Coronary artery (tissue), 2 donors: ENCODE measurements around the gene DROSHA.
"Not testable (repeated sequence)": the region's sequence is repeated elsewhere in the genome, so short reads cannot be mapped to it uniquely, and the experiment has no call there.

Experiments
- DNase-seq: peaks from one replicate; pipeline ENCODE4 v3.0.0-alpha.2; 2017; ENCODE audit warnings: low spot score
- H3K27ac ChIP-seq, 2 donors: fragments of 200-600 bp; sonication (generic); one replicate each; pipeline ENCODE4 v1.5.1; 2016 to 2019
- H3K4me3 ChIP-seq: fragments of 200-600 bp; sonication (generic); 2 replicates; pipeline ENCODE4 v1.5.1; 2016; ENCODE audit warnings: mild to moderate bottlenecking, moderate library complexity
- TF ChIP-seq, protein P1 (sequence below): fragments of 200-600 bp; sonication (generic); IDR thresholded peaks from one replicate; pipeline ENCODE4 v1.5.1; 2019; ENCODE audit warnings: antibody characterized with exemption

DROSHA gene

GRCh38 chr5:31364881-31365636 is 166.8 kb downstream of the DROSHA start:
- Histone ChIP-seq H3K4me3 (no peak overlapping the region), H3K27ac (no peak overlapping the region)
- TF ChIP-seq, protein P1, sequence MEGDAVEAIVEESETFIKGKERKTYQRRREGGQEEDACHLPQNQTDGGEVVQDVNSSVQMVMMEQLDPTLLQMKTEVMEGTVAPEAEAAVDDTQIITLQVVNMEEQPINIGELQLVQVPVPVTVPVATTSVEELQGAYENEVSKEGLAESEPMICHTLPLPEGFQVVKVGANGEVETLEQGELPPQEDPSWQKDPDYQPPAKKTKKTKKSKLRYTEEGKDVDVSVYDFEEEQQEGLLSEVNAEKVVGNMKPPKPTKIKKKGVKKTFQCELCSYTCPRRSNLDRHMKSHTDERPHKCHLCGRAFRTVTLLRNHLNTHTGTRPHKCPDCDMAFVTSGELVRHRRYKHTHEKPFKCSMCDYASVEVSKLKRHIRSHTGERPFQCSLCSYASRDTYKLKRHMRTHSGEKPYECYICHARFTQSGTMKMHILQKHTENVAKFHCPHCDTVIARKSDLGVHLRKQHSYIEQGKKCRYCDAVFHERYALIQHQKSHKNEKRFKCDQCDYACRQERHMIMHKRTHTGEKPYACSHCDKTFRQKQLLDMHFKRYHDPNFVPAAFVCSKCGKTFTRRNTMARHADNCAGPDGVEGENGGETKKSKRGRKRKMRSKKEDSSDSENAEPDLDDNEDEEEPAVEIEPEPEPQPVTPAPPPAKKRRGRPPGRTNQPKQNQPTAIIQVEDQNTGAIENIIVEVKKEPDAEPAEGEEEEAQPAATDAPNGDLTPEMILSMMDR, result no peak
- no peak for DNase-seq

GRCh38 chr5:31362931-31363568 is 168.8 kb downstream of the DROSHA start:
- Histone ChIP-seq H3K27ac (no peak overlapping the region), H3K4me3 (no peak overlapping the region)
- TF ChIP-seq, protein P1, result no peak
- no peak for DNase-seq

- TF ChIP-seq, protein P1, result no peak
- no peak for DNase-seq
- Histone ChIP-seq H3K4me3 (no peak overlapping the region), H3K27ac (no peak overlapping the region)
These were observed 169.4 kb downstream of the DROSHA start for GRCh38 chr5:31362529-31362900.

DNA sequence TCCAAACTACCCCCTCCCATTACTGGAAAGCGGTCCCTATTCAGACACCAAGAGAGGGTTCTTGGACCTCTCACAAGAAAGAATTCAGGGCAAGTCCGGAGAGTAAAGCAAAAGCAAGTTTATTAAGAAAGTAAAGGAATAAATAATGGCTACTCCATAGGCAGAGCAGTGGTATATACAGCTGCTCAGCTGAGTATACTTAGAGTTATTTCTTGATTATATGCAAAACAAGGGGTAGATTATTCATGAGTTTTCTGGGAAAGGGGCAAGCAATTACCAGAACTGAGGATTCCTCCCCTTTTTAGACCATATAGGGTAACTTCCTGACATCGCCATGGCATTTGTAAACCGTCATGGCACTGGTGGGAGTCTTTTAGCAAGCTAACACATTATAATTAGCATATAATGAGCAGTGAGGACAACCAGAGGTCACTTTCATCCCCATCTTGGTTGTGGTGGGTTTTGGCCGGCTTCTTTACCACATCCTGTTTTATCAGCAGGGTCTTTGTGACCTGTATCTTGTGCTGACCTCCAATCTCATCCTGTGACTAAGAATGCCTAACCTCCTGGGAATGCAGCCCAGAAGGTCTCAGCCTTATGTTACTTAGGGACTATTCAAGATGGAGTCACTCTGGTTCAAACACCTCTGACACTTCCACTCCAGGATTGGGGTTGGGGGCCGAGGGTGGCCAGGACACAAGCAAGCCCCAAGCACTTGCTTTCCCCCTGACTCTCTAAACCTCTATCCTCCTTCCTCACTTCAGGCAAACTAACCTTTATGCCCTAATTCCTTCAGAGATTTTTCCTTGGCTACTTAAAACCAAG is 170.0 kb downstream of the DROSHA start:
- not testable (repeated sequence) for DNase-seq, H3K4me3 ChIP-seq, H3K27ac ChIP-seq

GRCh38 chr5:31361234-31361633 is 170.7 kb downstream of the DROSHA start:
- TF ChIP-seq, protein P1, result no peak
- no peak overlapping the region for H3K4me3 ChIP-seq
- DNase-seq, result no peak
- H3K27ac ChIP-seq, result no peak overlapping the region

GRCh38 chr5:31359839-31360238 is 172.1 kb downstream of the DROSHA start:
- H3K4me3 ChIP-seq, result no peak overlapping the region
- no peak for DNase-seq
- H3K27ac ChIP-seq, result no peak overlapping the region
- TF ChIP-seq, protein P1, result no peak

GRCh38 chr5:31357038-31357437 is 174.9 kb downstream of the DROSHA start:
- Histone ChIP-seq H3K4me3 (no peak overlapping the region), H3K27ac (no peak overlapping the region)
- TF ChIP-seq, protein P1, result no peak
- no peak for DNase-seq
